BJ (cell line): ENCODE results near the gene CACFD1. TPM values are rescaled to one million over a fixed set of nuclear protein-coding genes. Genes with fewer than 3 reads are reported as not detected.

ENCODE experiments used
- CTCF ChIA-PET: fragments of 350-600 bp; formaldehyde crosslinking; extraction: SDS; loops from one replicate; lab custom pipeline; 2021; ENCODE audit warnings: antibody characterized with exemption, inconsistent platforms; lab: Yijun Ruan, JAX
- POLR2A ChIA-PET: fragments of 300-600 bp; sonication (Branson Sonifier 250); formaldehyde crosslinking; extraction: SDS; loops from one replicate; lab custom pipeline; 2021; ENCODE audit warnings: antibody characterized with exemption; lab: Charles Lee
- DNase-seq: peaks from one replicate; pipeline ENCODE4 v3.0.0-alpha.2; 2011; ENCODE audit warnings: low read depth
- H3K27me3 ChIP-seq: 2 replicates; pipeline ENCODE4 v1.6.0; 2011; ENCODE audit warnings: low read length; ENCODE audit not compliant: control insufficient read depth, insufficient read depth
- H3K36me3 ChIP-seq: 2 replicates; pipeline ENCODE4 v1.5.1; 2011; ENCODE audit warnings: low read length; ENCODE audit not compliant: control insufficient read depth, insufficient read depth
- H3K4me3 ChIP-seq: 2 replicates; pipeline ENCODE4 v1.5.1; 2011; ENCODE audit warnings: low read depth, mild to moderate bottlenecking, control low read depth, low read length
- CTCF ChIP-seq: IDR thresholded peaks from 2 replicates; pipeline ENCODE4 v1.5.1; 2011; ENCODE audit warnings: low read depth, mild to moderate bottlenecking, control low read depth, inconsistent platforms, low read length, moderate library complexity; ENCODE audit not compliant: insufficient read depth
- polyA plus RNA-seq: library from polyadenylated mRNA; depleted of rRNA; stranded (reverse); fragments of >200 nt; gene quantifications from 2 replicates; pipeline ENCODE4 v1.2.3, GENCODE V29; 2011

CACFD1 gene
- polyA plus RNA-seq, 1 experiment = 19.1 TPM

GRCh38 chr9:133513214-133514100, 53.7 kb downstream of the CACFD1 start:
- Histone ChIP-seq H3K4me3 (no peak overlapping the region), H3K36me3 (no peaks in the 10 kb centered on the region), H3K27me3 (no peaks in the 10 kb centered on the region; the same call in none of the 2 replicates)
- ChIA-PET POLR2A (no interaction called here), CTCF (no interaction called here)
- TF ChIP-seq CTCF = no peak
- no peak for DNase-seq

- POLR2A ChIA-PET = no interaction called here
- DNase-seq = no peak
- Histone ChIP-seq H3K27me3 (no peaks in the 10 kb centered on the region; the same call in none of the 2 replicates), H3K4me3 (no peak overlapping the region), H3K36me3 (no peaks in the 10 kb centered on the region)
- no peak for TF ChIP-seq CTCF
- CTCF ChIA-PET = no interaction called here
Observed at GRCh38 chr9:133514460-133515239, 54.9 kb downstream of the CACFD1 start.

GRCh38 chr9:133515240-133515610, 55.4 kb downstream of the CACFD1 start:
- POLR2A ChIA-PET = no interaction called here
- CTCF ChIA-PET = no interaction called here
- no peaks in the 10 kb centered on the region; the same call in none of the 2 replicates for H3K27me3 ChIP-seq
- H3K4me3 ChIP-seq = no peak overlapping the region
- H3K36me3 ChIP-seq = no peaks in the 10 kb centered on the region
- no peak for DNase-seq
- TF ChIP-seq CTCF = no peak

GRCh38 chr9:133515615-133516255, 56.0 kb downstream of the CACFD1 start:
- Histone ChIP-seq H3K27me3 (no peaks in the 10 kb centered on the region; the same call in none of the 2 replicates), H3K4me3 (no peak overlapping the region), H3K36me3 (no peaks in the 10 kb centered on the region)
- TF ChIP-seq CTCF = no peak
- DNase-seq = no peak
- ChIA-PET POLR2A (no interaction called here), CTCF (no interaction called here)
